Measurements from ENCODE around the gene PIGV.

Gene PIGV

GRCh38 chr1:26771643-26772321 lies 16.0 kb upstream of the PIGV start:
- in situ Hi-C loops (cut with HindIII; ENCODE audit: low sequenced_read_pairs) = no loop called here

- in situ Hi-C loops (cut with HindIII; ENCODE audit: low sequenced_read_pairs) = no loop called here
Observed at GRCh38 chr1:26772687-26773086, 15.1 kb upstream of the PIGV start.

- in situ Hi-C loops (cut with HindIII; ENCODE audit: low sequenced_read_pairs) = no loop called here
Observed at GRCh38 chr1:26774462-26774861, 13.3 kb upstream of the PIGV start.

- in situ Hi-C loops (cut with HindIII; ENCODE audit: low sequenced_read_pairs) = no loop called here
Observed at GRCh38 chr1:26775666-26776065, 12.1 kb upstream of the PIGV start.

GRCh38 chr1:26779098-26779668 lies 8.6 kb upstream of the PIGV start:
- in situ Hi-C loops (cut with HindIII; ENCODE audit: low sequenced_read_pairs) = no loop called here

- in situ Hi-C loops (cut with HindIII; ENCODE audit: low sequenced_read_pairs) = no loop called here
Observed at GRCh38 chr1:26780344-26780957, 7.3 kb upstream of the PIGV start.

- in situ Hi-C loops (cut with HindIII; ENCODE audit: low sequenced_read_pairs) = no loop called here
Observed at GRCh38 chr1:26781206-26781825, 6.4 kb upstream of the PIGV start.

GRCh38 chr1:26782521-26783212 lies 5.1 kb upstream of the PIGV start:
- in situ Hi-C loops (cut with HindIII; ENCODE audit: low sequenced_read_pairs) = no loop called here

- in situ Hi-C loops (cut with HindIII; ENCODE audit: low sequenced_read_pairs) = no loop called here
Observed at GRCh38 chr1:26783646-26784022, 4.1 kb upstream of the PIGV start.

GRCh38 chr1:26784023-26784871 lies 3.5 kb upstream of the PIGV start:
- in situ Hi-C loops (cut with HindIII; ENCODE audit: low sequenced_read_pairs) = no loop called here

- in situ Hi-C loops (cut with HindIII; ENCODE audit: low sequenced_read_pairs) = loop anchor here (5.0 kb wide), 1 partner anchor 183 kb away; no protein-coding TSS in a partner anchor
Observed at GRCh38 chr1:26784886-26785285, 2.9 kb upstream of the PIGV start.

GRCh38 chr1:26785611-26786436 lies 1.9 kb upstream of the PIGV start:
- in situ Hi-C loops (cut with HindIII; ENCODE audit: low sequenced_read_pairs) = loop anchor here (5.0 kb wide), 1 partner anchor 184 kb away; no protein-coding TSS in a partner anchor

GRCh38 chr1:26786437-26787380 lies 1.0 kb upstream of the PIGV start:
- in situ Hi-C loops (cut with HindIII; ENCODE audit: low sequenced_read_pairs) = loop anchor here (5.0 kb wide), 1 partner anchor 184 kb away; no protein-coding TSS in a partner anchor

GRCh38 chr1:26787381-26787705 lies 407 bp upstream of the PIGV start:
- in situ Hi-C loops (cut with HindIII; ENCODE audit: low sequenced_read_pairs) = loop anchor here (5.0 kb wide), 1 partner anchor 185 kb away; no protein-coding TSS in a partner anchor

GRCh38 chr1:26788515-26788785 lies 700 bp downstream of the PIGV start:
- in situ Hi-C loops (cut with HindIII; ENCODE audit: low sequenced_read_pairs) = loop anchor here (5.0 kb wide), 1 partner anchor 186 kb away; no protein-coding TSS in a partner anchor

GRCh38 chr1:26788836-26789611 lies 1.3 kb downstream of the PIGV start:
- in situ Hi-C loops (cut with HindIII; ENCODE audit: low sequenced_read_pairs) = loop anchor here (5.0 kb wide), 1 partner anchor 187 kb away; no protein-coding TSS in a partner anchor

GRCh38 chr1:26789612-26789865 lies 1.8 kb downstream of the PIGV start:
- in situ Hi-C loops (cut with HindIII; ENCODE audit: low sequenced_read_pairs) = loop anchor here (5.0 kb wide), 1 partner anchor 187 kb away; no protein-coding TSS in a partner anchor

GRCh38 chr1:26789931-26790330 lies 2.2 kb downstream of the PIGV start:
- in situ Hi-C loops (cut with HindIII; ENCODE audit: low sequenced_read_pairs) = loop anchor here (5.0 kb wide), 1 partner anchor 188 kb away; no protein-coding TSS in a partner anchor

Data from endothelial cell of hepatic sinusoid (primary cell).